Lower lobe of right lung (tissue), 2 donors: ENCODE measurements around the gene CYS1. TPM values are rescaled to one million over a fixed set of nuclear protein-coding genes. Genes with fewer than 3 reads are reported as not detected.

ENCODE experiments used
- ATAC-seq, 2 donors: fragments of 200-7000 bp; cut with Tn5 transposase; one replicate each; pipeline ENCODE4 v1.9.1; 2020 to 2022; ENCODE audit warnings: mild to moderate bottlenecking in 2 of 2, moderate library complexity in 2 of 2
- DNase-seq: peaks from one replicate; pipeline ENCODE4 v3.0.0-alpha.2; 2020
- H3K27ac ChIP-seq: fragments of 200-600 bp; one replicate; pipeline ENCODE4 v1.8.0; 2022
- H3K27me3 ChIP-seq: fragments of 200-600 bp; one replicate; pipeline ENCODE4 v1.8.0; 2022; ENCODE audit warnings: low read depth
- H3K36me3 ChIP-seq: fragments of 200-600 bp; one replicate; pipeline ENCODE4 v1.8.0; 2022; ENCODE audit warnings: mild to moderate bottlenecking
- H3K4me1 ChIP-seq: fragments of 200-600 bp; one replicate; pipeline ENCODE4 v1.8.0; 2022
- H3K4me3 ChIP-seq: fragments of 200-600 bp; one replicate; pipeline ENCODE4 v1.8.0; 2022; ENCODE audit warnings: mild to moderate bottlenecking
- H3K9me3 ChIP-seq: fragments of 200-600 bp; one replicate; pipeline ENCODE4 v1.8.0; 2022
- intact Hi-C: fragments of 100-400 bp; cut with DNase I; formaldehyde crosslinking; loops from one replicate; pipeline ENCODE4 v1.11.0; 2022
- total RNA-seq: library from RNA; stranded (reverse); fragmentation: NEBNext Ultra II Directional; extraction: Animal tissue kit (Norgen Biotek cat#: 25700); gene quantifications from one replicate; pipeline ENCODE4 v1.2.1, GENCODE V29; 2021
- TF ChIP-seq, protein P1 (sequence below): fragments of 200-600 bp; IDR thresholded peaks from one replicate; pipeline ENCODE4 v1.8.0; 2022; ENCODE audit warnings: antibody characterized with exemption, mild to moderate bottlenecking
- donor health status: DM: no; HTN: yes; CAD: no; lungs with severe emphysema.

CYS1 gene
- total RNA-seq, 1 donor from 2014 or later, result 2.6 TPM

DNA sequence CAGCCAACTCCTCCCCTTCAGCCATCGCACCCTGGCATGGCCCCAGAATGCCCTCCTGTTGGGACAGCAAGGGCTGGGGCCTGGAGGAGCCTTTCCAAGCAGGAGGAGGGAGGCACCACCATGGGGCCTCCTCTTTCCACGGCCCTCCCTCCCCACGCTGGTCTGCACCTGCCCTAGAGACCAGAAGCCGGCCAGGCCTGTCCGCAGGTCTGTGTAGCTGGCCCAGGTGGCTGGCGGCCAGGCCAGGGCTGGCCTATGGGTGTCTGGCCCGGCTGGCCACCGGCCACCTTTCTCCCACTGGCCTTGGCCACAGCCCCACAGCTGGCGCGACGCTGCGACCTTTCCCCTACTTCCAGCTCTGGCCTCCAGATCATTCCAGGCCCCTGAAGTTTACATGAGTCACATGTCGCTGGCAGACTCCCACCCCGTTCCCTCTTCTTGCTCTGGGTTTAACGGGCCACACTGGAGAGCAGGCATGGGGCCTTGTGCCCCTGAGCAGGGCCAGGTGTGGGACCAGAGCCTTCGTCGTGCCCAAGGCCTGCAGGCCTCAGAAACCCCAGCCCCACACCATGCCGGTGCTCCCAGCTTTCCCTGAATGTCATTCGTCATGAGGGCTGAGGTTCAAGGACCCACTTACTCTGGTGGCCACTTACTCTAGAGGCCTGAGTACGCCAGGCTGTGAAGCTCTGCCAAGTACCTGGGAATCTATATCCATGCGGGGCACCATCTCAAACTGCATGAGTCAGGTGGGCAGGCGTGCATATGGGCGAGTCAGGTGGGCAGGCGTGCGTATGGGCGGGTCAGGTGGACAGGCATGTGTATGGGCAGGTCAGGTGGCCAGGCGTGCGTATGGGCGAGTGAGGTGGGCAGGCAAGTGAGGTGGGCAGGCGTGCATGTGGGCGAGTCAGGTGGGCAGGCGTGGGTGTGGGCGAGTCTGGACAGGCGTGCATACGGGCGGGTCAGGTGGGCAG, 70.1 kb downstream of the CYS1 start:
- TF ChIP-seq, protein P1, sequence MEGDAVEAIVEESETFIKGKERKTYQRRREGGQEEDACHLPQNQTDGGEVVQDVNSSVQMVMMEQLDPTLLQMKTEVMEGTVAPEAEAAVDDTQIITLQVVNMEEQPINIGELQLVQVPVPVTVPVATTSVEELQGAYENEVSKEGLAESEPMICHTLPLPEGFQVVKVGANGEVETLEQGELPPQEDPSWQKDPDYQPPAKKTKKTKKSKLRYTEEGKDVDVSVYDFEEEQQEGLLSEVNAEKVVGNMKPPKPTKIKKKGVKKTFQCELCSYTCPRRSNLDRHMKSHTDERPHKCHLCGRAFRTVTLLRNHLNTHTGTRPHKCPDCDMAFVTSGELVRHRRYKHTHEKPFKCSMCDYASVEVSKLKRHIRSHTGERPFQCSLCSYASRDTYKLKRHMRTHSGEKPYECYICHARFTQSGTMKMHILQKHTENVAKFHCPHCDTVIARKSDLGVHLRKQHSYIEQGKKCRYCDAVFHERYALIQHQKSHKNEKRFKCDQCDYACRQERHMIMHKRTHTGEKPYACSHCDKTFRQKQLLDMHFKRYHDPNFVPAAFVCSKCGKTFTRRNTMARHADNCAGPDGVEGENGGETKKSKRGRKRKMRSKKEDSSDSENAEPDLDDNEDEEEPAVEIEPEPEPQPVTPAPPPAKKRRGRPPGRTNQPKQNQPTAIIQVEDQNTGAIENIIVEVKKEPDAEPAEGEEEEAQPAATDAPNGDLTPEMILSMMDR, result no peak
- H3K27ac ChIP-seq, result peak overlapping the region; percentile 43

DNA sequence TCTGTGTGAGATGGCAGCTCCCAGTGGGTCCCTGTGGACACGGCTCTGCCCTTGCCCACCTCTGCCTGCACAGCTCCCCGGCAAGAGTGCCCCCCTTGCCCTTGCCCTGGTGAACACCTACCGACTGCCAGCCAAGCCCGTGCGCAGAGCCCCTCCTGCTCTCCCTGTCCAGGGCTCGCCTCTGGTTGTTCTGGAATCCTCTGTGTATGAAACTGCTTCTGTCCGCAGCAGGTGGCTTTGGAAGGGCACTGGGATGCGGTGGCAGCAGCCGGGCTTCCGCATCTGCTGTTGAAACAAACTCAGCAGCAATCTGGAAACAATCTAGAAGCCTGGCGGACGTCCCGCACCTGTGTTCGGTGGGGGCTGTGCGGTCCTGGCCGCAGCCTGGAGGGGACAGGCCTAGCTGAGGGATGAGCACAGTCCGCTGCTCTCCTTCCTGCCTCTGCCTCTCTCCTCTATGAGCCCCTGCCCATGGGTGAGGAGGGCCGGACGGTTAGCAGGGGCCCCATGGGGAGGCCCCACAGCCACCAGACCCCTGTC, 70.9 kb downstream of the CYS1 start:
- TF ChIP-seq, protein P1, result no peak
- H3K36me3 ChIP-seq, result no peaks in the 10 kb centered on the region
- DNase-seq (peak; percentile 41), ATAC-seq (peak; percentile 3 to 5)
- intact Hi-C loops, result no loop called here
- no peaks in the 10 kb centered on the region for H3K27me3 ChIP-seq
- H3K4me1 ChIP-seq, result peaks cover 29% of the 10 kb centered on the region
- H3K9me3 ChIP-seq, result no peaks in the 10 kb centered on the region
- no peak overlapping the region for H3K4me3 ChIP-seq
- peak overlapping the region; percentile 43 for H3K27ac ChIP-seq

More for the DNA sequence above, 70.1 kb downstream of the CYS1 start:
- Histone ChIP-seq H3K9me3 (no peaks in the 10 kb centered on the region), H3K27me3 (no peaks in the 10 kb centered on the region), H3K4me1 (peaks cover 29% of the 10 kb centered on the region), H3K36me3 (no peaks in the 10 kb centered on the region), H3K4me3 (no peak overlapping the region)
- DNase-seq (peak; percentile 72), ATAC-seq (peak; percentile 74 to 82)
- intact Hi-C loops, result no loop called here

GRCh38 chr2:10008809-10009176, 71.4 kb downstream of the CYS1 start:
- no peak for ATAC-seq
- TF ChIP-seq, protein P1, result no peak
- peak; percentile 11 for DNase-seq
- Histone ChIP-seq H3K4me3 (no peak overlapping the region), H3K9me3 (no peaks in the 10 kb centered on the region), H3K36me3 (no peaks in the 10 kb centered on the region), H3K27me3 (no peaks in the 10 kb centered on the region), H3K27ac (no peak overlapping the region), H3K4me1 (peaks cover 29% of the 10 kb centered on the region)
- intact Hi-C loops, result no loop called here

DNA sequence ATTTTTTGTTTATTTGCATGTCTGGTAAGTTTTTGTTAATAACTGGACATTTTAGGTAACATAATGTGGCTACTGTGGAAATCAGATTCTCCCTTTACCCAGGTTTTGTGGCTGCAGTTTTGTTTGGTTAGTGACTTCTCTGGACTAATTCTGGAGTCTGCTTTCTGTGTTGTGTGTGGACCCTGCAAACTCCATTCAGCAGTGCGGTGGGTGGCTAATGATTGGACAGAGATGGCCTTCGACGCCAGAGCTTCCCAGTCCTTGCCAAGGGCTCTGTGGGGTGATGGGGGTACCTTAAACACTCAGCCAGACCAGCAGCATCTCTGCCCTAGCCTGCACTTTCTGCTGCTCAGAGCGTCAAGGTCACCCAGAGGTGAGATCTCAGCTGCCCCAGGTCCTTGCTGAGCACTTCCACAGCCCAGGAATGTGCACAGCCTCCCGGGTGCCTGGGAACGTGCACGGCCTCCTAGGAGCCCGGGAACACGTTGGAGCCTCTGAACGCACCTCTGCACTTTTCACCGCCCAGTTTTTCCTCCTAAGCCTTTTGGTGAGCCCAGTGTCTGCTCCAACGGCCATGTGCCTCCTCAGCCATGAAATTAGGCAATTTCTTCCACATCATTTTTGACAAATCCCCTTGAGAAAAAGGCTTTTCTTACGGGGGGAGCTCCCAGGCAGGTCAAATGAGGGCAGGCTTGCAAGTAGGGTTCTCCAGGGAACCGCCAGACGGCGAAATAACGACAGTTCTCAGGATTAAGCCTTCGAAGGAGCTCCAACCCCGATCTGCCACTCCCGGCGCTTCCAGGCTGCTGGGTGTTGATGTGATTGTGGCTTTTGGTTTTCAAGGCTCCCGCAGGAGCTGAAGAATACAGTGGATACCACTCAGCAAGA, 72.0 kb downstream of the CYS1 start:
- TF ChIP-seq, protein P1, result no peak
- intact Hi-C loops, result no loop called here
- Histone ChIP-seq H3K36me3 (no peaks in the 10 kb centered on the region), H3K27me3 (no peaks in the 10 kb centered on the region), H3K27ac (no peak overlapping the region), H3K4me3 (no peak overlapping the region), H3K9me3 (no peaks in the 10 kb centered on the region), H3K4me1 (peaks cover 29% of the 10 kb centered on the region)
- ATAC-seq (no peak), DNase-seq (peak; percentile 36)

GRCh38 chr2:10007435-10007834, 72.8 kb downstream of the CYS1 start:
- TF ChIP-seq, protein P1, result no peak

More at GRCh38 chr2:10007435-10007834, 72.8 kb downstream of the CYS1 start:
- DNase-seq, result peak; percentile 16
- Histone ChIP-seq H3K36me3 (no peaks in the 10 kb centered on the region), H3K4me3 (no peak overlapping the region), H3K9me3 (no peaks in the 10 kb centered on the region), H3K4me1 (peaks cover 29% of the 10 kb centered on the region), H3K27ac (no peak overlapping the region), H3K27me3 (no peaks in the 10 kb centered on the region)
- intact Hi-C loops, result no loop called here
- no peak for ATAC-seq
